Activated T-cell treated with anti-CD3 and anti-CD28 coated beads, Interleukin-2, amount 50 U/mL, for 48 hours (primary cell): Measurements from ENCODE around the gene PRR23A.

ENCODE experiments used
- DNase-seq, 2 experiments: peaks; one replicate each; pipeline ENCODE4 v3.0.0-alpha.2; 2020

The PRR23A gene

GRCh38 chr3:138971766-138972320 lies 34.2 kb downstream of the PRR23A start:
- DNase-seq: no peak

- no peak for DNase-seq
Measured at GRCh38 chr3:138964923-138965322, 41.1 kb downstream of the PRR23A start.

GRCh38 chr3:138964264-138964663 lies 41.8 kb downstream of the PRR23A start:
- DNase-seq: no peak

GRCh38 chr3:138962854-138963560 lies 43.1 kb downstream of the PRR23A start:
- no peak for DNase-seq

GRCh38 chr3:138960417-138960852 lies 45.6 kb downstream of the PRR23A start:
- no peak for DNase-seq
